PC-3 (cell line): ENCODE data around the gene DYSF.

Source experiments
- EZH2 ChIP-seq: fragments of 300-600 bp; sonication (generic); IDR thresholded peaks from one replicate; pipeline ENCODE4 v1.6.1; 2017; ENCODE audit warnings: antibody characterized with exemption, mild to moderate bottlenecking, low read length; ENCODE audit not compliant: unreplicated experiment
- TF ChIP-seq, protein P1 (sequence below): fragments of 300-600 bp; sonication (generic); conservative IDR thresholded peaks from 2 replicates; pipeline ENCODE4 v1.5.1; 2017; ENCODE audit warnings: antibody characterized with exemption, low read depth, mild to moderate bottlenecking, low read length

DNA sequence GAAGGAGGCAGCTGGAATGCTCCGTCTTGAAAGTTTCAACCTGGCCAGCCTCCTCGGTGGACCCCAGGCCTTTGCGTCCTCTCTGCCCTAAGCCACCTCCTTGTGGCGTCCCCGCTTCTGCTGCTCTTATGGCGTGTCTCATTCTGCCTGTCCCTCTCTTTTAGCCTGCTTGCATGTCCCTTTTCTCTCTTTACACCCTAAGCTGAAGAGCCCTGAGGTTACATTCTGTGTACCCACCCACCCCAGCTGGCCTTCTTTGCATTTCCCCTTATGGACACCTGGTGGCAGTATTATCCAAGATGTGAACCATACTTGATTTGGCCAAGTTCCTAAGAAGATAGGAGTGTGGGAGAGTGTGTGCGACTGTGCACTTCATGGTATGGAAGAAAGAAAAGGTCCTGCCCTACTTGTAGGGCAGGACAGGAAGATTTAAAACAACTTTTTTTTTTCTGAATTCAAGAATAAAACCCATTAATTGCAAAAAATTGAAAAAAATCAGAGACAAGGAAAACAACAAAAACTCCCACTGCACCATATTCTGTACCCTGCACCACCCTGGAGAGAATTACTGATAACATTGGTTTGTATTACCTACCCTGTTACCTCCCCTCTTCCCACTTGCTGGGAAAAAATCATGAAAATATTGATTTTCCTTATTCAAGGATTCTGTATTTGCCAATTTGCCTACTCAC lies 77.4 kb downstream of the DYSF start:
- TF ChIP-seq, protein P1, sequence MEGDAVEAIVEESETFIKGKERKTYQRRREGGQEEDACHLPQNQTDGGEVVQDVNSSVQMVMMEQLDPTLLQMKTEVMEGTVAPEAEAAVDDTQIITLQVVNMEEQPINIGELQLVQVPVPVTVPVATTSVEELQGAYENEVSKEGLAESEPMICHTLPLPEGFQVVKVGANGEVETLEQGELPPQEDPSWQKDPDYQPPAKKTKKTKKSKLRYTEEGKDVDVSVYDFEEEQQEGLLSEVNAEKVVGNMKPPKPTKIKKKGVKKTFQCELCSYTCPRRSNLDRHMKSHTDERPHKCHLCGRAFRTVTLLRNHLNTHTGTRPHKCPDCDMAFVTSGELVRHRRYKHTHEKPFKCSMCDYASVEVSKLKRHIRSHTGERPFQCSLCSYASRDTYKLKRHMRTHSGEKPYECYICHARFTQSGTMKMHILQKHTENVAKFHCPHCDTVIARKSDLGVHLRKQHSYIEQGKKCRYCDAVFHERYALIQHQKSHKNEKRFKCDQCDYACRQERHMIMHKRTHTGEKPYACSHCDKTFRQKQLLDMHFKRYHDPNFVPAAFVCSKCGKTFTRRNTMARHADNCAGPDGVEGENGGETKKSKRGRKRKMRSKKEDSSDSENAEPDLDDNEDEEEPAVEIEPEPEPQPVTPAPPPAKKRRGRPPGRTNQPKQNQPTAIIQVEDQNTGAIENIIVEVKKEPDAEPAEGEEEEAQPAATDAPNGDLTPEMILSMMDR = peak; percentile 84
- TF ChIP-seq EZH2 = no peak
